HG02610 (cell line): ENCODE data around the gene LMO1.

ENCODE experiments used
- ATAC-seq: cut with Tn5 transposase; IDR thresholded peaks from one replicate; pipeline ENCODE4 v1.9.1; 2021; ENCODE audit warnings: mild to moderate bottlenecking, moderate library complexity; ENCODE audit not compliant: unreplicated experiment

Gene LMO1

GRCh38 chr11:8263769-8264410, at the start of gene LMO1:
TSS of gene LMO1 (minus strand) at chr11:8263878. CDS start at chr11:8263362, 516 bp downstream.
- peak; percentile 58 for ATAC-seq

- no peak for ATAC-seq
Observed at GRCh38 chr11:8312986-8313385, 49.3 kb upstream of the LMO1 start.

GRCh38 chr11:8311366-8311765, 47.7 kb upstream of the LMO1 start:
- no peak for ATAC-seq

GRCh38 chr11:8310743-8311298, 47.1 kb upstream of the LMO1 start:
- ATAC-seq, result no peak

GRCh38 chr11:8309862-8310261, 46.2 kb upstream of the LMO1 start:
- no peak for ATAC-seq

GRCh38 chr11:8309311-8309710, 45.6 kb upstream of the LMO1 start:
- no peak for ATAC-seq

- ATAC-seq, result no peak
Observed at GRCh38 chr11:8307601-8308000, 43.9 kb upstream of the LMO1 start.

- ATAC-seq, result no peak
Observed at GRCh38 chr11:8301622-8302021, 37.9 kb upstream of the LMO1 start.

GRCh38 chr11:8298801-8299786, 35.4 kb upstream of the LMO1 start:
- ATAC-seq, result no peak

- no peak for ATAC-seq
Observed at GRCh38 chr11:8297781-8298440, 34.2 kb upstream of the LMO1 start.

GRCh38 chr11:8296872-8297271, 33.2 kb upstream of the LMO1 start:
- no peak for ATAC-seq

- ATAC-seq, result no peak
Observed at GRCh38 chr11:8296038-8296649, 32.5 kb upstream of the LMO1 start.

GRCh38 chr11:8294251-8294935, 30.7 kb upstream of the LMO1 start:
- no peak for ATAC-seq

- ATAC-seq, result no peak
Observed at GRCh38 chr11:8293171-8293570, 29.5 kb upstream of the LMO1 start.

- no peak for ATAC-seq
Observed at GRCh38 chr11:8292351-8292750, 28.7 kb upstream of the LMO1 start.

- no peak for ATAC-seq
Observed at GRCh38 chr11:8291421-8292350, 28.0 kb upstream of the LMO1 start.

- ATAC-seq, result no peak
Observed at GRCh38 chr11:8290081-8290810, 26.6 kb upstream of the LMO1 start.

- no peak for ATAC-seq
Observed at GRCh38 chr11:8289492-8289918, 25.8 kb upstream of the LMO1 start.
